Fibroblast of pulmonary artery (primary cell): ENCODE results near the gene SOX18.
"Not testable (repeated sequence)": the region's sequence is repeated elsewhere in the genome, so short reads cannot be mapped to it uniquely, and the experiment has no call there.

Experiments
- DNase-seq: peaks from one replicate; pipeline ENCODE4 v3.0.0-alpha.2; 2010; ENCODE audit warnings: low read depth
- H3K4me3 ChIP-seq: replicated peaks from 2 replicates; pipeline ENCODE4 v1.5.1; 2011; ENCODE audit warnings: low read depth, mild to moderate bottlenecking, control low read depth, low read length, moderate library complexity
- CTCF ChIP-seq: IDR thresholded peaks from 2 replicates; pipeline ENCODE4 v1.5.1; 2011; ENCODE audit warnings: mild to moderate bottlenecking, control low read depth, low read length, inconsistent platforms; ENCODE audit errors: missing control alignments

SOX18 gene

GRCh38 chr20:64092258-64093012 is 43.0 kb upstream of the SOX18 start:
- no peak for DNase-seq
- H3K4me3 ChIP-seq: no peak overlapping the region
- TF ChIP-seq CTCF: no peak

- TF ChIP-seq CTCF: no peak
- DNase-seq: no peak
- H3K4me3 ChIP-seq: no peak overlapping the region
Measured at GRCh38 chr20:64091770-64092169, 42.3 kb upstream of the SOX18 start.

GRCh38 chr20:64091340-64091739 is 41.9 kb upstream of the SOX18 start:
- no peak for TF ChIP-seq CTCF
- H3K4me3 ChIP-seq: no peak overlapping the region
- DNase-seq: no peak

- no peak overlapping the region for H3K4me3 ChIP-seq
- no peak for TF ChIP-seq CTCF
- DNase-seq: no peak
Measured at GRCh38 chr20:64090165-64090564, 40.7 kb upstream of the SOX18 start.

GRCh38 chr20:64088586-64088985 is 39.1 kb upstream of the SOX18 start:
- not testable (repeated sequence) for H3K4me3 ChIP-seq, DNase-seq

- H3K4me3 ChIP-seq, DNase-seq: not testable (repeated sequence)
Measured at GRCh38 chr20:64087226-64087825, 37.9 kb upstream of the SOX18 start.

- no peak overlapping the region for H3K4me3 ChIP-seq
- TF ChIP-seq CTCF: no peak
- DNase-seq: no peak
Measured at GRCh38 chr20:64086801-64087200, 37.4 kb upstream of the SOX18 start.

GRCh38 chr20:64084685-64085152 is 35.3 kb upstream of the SOX18 start:
- no peak for TF ChIP-seq CTCF
- no peak overlapping the region for H3K4me3 ChIP-seq
- DNase-seq: no peak
